ENCODE data around the gene DLX3.

DLX3 gene

GRCh38 chr17:49952209-49952911 is 42.7 kb downstream of the DLX3 start:
- Mint-ChIP-seq H3K27me3 (ENCODE audit: low read depth, poor library complexity) (peaks cover 22% of the 10 kb centered on the region), H3K27ac (peak overlapping the region; percentile 64)

GRCh38 chr17:49951362-49952082 is 43.5 kb downstream of the DLX3 start:
- Mint-ChIP-seq H3K27ac (no peak overlapping the region), H3K27me3 (ENCODE audit: low read depth, poor library complexity) (peaks cover 17% of the 10 kb centered on the region), H3K9me3 (no peaks in the 10 kb centered on the region), H3K4me1 (peaks cover 37% of the 10 kb centered on the region), H3K4me3 (no peak overlapping the region), H3K36me3 (ENCODE audit: low read depth) (no peaks in the 10 kb centered on the region)
- TF ChIP-seq, protein P1, sequence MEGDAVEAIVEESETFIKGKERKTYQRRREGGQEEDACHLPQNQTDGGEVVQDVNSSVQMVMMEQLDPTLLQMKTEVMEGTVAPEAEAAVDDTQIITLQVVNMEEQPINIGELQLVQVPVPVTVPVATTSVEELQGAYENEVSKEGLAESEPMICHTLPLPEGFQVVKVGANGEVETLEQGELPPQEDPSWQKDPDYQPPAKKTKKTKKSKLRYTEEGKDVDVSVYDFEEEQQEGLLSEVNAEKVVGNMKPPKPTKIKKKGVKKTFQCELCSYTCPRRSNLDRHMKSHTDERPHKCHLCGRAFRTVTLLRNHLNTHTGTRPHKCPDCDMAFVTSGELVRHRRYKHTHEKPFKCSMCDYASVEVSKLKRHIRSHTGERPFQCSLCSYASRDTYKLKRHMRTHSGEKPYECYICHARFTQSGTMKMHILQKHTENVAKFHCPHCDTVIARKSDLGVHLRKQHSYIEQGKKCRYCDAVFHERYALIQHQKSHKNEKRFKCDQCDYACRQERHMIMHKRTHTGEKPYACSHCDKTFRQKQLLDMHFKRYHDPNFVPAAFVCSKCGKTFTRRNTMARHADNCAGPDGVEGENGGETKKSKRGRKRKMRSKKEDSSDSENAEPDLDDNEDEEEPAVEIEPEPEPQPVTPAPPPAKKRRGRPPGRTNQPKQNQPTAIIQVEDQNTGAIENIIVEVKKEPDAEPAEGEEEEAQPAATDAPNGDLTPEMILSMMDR (IDR thresholded peaks at IDR 0.05), result no peak
- DNase-seq, result no peak

More at GRCh38 chr17:49952209-49952911, 42.7 kb downstream of the DLX3 start:
- TF ChIP-seq, protein P1 (IDR thresholded peaks at IDR 0.05), result peak; percentile 77
- peak; percentile 91 for DNase-seq
- Mint-ChIP-seq H3K4me3 (peak overlapping the region; percentile 56), H3K9me3 (no peaks in the 10 kb centered on the region), H3K36me3 (ENCODE audit: low read depth) (no peaks in the 10 kb centered on the region), H3K4me1 (peaks cover 37% of the 10 kb centered on the region)

- no peak overlapping the region for H3K27ac Mint-ChIP-seq
- H3K36me3 Mint-ChIP-seq (ENCODE audit: low read depth), result no peaks in the 10 kb centered on the region
- DNase-seq, result no peak
- peaks cover 19% of the 10 kb centered on the region for H3K27me3 Mint-ChIP-seq (ENCODE audit: low read depth, poor library complexity)
- H3K9me3 Mint-ChIP-seq, result no peaks in the 10 kb centered on the region
- H3K4me1 Mint-ChIP-seq, result peaks cover 44% of the 10 kb centered on the region
- no peak overlapping the region for H3K4me3 Mint-ChIP-seq
- TF ChIP-seq, protein P1 (IDR thresholded peaks at IDR 0.05), result no peak
Measured at GRCh38 chr17:49949634-49950033, 45.4 kb downstream of the DLX3 start.

DNA sequence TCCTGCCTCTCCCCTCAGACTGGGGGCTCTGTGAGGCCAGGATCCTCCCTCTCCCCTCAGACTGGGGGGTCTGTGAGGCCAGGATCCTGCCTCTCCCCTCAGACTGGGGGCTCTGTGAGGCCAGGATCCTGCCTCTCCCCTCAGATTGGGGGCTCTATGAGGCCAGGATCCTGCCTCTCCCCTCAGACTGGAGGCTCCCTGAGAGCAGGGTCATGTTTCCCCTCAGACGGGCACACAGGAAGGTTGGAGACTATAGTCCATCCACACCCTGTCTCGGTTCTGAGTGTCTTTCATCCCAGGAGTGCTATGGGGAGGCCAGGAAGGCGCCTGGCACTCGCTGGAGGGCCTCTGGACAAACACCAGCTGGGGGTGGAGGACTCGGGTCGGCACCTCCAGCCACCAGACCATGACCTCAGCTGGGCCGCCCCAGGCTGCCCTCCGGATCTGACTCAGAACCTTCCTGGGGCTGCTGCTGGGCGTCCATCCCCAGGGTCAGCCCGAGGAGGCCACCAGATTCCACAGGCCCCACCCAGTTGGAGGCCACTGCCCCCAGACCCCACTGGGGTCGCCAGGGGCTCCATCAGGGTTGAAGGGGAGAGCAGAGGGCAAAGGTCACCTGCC is 48.0 kb downstream of the DLX3 start:
- H3K4me3 Mint-ChIP-seq, result no peak overlapping the region
- TF ChIP-seq, protein P1 (IDR thresholded peaks at IDR 0.05), result no peak
- peaks cover 35% of the 10 kb centered on the region for H3K4me1 Mint-ChIP-seq
- no peak for DNase-seq
- H3K27me3 Mint-ChIP-seq (ENCODE audit: low read depth, poor library complexity), result peaks cover 38% of the 10 kb centered on the region
- H3K9me3 Mint-ChIP-seq, result no peaks in the 10 kb centered on the region
- no peak overlapping the region for H3K27ac Mint-ChIP-seq
- no peaks in the 10 kb centered on the region for H3K36me3 Mint-ChIP-seq (ENCODE audit: low read depth)

DNA sequence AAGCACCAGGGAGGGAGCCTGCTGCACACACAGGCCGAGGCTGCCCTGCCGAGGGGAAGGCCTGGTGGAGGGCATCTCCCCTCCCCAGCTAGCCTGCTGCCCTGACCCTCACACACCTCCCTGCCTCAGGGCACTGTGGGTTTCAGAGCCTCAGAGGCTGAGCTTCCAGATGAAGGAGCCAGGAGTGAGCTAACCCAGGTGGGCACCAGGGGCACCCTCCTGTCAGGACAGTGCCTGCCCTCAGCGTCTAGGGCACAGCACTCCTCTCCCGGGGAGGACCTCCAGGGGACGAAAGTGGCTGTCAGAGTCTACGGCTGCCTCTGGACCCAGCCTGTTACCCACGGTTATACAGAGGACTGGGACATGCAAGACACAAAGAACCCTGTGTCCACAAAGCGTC is 48.8 kb downstream of the DLX3 start:
- DNase-seq, result no peak
- H3K9me3 Mint-ChIP-seq, result no peaks in the 10 kb centered on the region
- H3K27ac Mint-ChIP-seq, result no peak overlapping the region
- TF ChIP-seq, protein P1 (IDR thresholded peaks at IDR 0.05), result no peak
- H3K4me1 Mint-ChIP-seq, result peaks cover 27% of the 10 kb centered on the region
- no peaks in the 10 kb centered on the region for H3K36me3 Mint-ChIP-seq (ENCODE audit: low read depth)
- H3K4me3 Mint-ChIP-seq, result no peak overlapping the region
- peaks cover 38% of the 10 kb centered on the region for H3K27me3 Mint-ChIP-seq (ENCODE audit: low read depth, poor library complexity)
